Measurements from ENCODE around the gene NCBP2.

Gene NCBP2

DNA sequence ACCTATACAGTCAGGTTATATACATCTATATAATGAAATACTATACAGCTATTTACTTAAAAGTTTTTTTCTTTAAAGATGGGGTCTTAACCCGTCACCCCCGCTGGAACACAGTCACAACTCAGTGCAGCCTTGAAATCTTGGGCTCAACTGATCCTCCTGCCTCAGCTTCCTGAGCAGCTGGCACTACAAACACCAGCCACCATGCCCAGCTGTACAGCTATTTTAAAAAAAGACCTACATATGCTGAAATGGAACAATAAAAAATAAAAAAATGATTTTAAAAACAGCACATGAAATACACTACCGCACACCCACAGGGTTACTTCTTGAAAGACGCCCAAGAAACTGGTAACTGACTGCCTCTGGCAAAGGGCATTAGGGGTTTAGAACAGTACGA, 3.8 kb downstream of the NCBP2 start:
- DNase-seq, result no peak

GRCh38 chr3:196938124-196938523, 4.2 kb downstream of the NCBP2 start:
- DNase-seq, result no peak

- no peak for DNase-seq
These were observed 6.0 kb downstream of the NCBP2 start for GRCh38 chr3:196936288-196936687.

- DNase-seq, result no peak
These were observed 9.7 kb downstream of the NCBP2 start for GRCh38 chr3:196932600-196932999.

GRCh38 chr3:196931828-196932587, 10.3 kb downstream of the NCBP2 start:
- DNase-seq, result no peak

DNA sequence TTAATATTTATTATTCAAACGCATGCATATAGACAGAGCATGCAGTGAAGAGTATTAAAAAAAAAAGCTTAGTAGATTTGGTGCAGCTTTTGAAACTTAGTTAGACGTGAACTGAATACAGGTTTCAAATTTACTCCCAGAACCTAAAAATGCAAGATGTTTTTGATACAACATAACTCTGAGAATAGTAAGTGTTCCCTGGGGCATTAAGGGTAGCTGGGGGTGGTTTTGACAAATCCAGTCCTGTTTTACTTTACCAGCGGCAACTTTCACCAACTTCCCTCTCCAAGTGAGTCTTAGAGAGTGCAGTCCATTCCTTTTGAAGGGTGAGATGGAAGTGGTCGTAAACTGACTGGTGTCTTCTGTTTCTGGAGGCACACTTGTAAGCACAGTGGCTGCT, 11.2 kb downstream of the NCBP2 start:
- DNase-seq, result no peak

DNA sequence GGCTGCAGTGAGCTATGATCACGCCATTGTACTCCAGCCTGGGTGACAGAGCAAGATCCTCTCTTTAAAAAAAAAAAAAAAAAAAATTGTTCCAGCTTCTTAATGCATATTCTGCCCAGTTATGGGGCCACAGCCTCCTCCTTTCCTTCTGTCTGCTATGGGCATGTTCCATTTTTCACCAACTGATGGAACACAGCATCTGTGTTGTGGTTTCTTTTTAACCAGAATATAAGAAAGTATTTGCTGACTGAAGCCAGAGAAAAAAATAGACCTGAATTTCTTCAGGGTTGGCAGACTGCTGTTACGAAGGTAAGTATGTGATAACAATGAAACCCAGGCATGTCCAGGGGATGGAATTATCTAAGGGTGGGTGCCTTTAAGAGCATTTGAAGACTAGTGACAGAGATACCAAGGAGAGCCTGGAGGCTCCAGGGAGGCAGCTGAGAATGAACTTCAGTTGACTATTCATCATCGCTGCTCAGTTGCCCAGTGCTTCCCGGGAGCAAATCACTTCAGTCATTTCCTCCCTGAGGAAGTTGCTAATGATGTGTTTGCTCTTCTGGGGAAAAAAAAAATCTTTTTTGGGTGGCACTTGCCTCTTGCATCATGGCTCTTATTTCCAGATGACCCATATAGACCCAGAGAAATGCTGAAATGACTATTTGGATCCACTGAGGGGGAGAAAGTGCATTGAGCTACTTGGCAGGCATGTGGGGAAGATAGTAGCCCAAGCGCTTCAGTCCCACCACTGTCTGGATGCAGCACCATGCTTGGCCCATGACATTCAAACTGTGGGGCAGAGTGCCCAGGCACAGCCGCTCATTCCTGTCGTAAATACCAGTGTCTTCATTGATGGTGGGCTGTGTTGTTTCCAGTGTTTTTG, 14.5 kb downstream of the NCBP2 start:
- DNase-seq, result no peak

DNA sequence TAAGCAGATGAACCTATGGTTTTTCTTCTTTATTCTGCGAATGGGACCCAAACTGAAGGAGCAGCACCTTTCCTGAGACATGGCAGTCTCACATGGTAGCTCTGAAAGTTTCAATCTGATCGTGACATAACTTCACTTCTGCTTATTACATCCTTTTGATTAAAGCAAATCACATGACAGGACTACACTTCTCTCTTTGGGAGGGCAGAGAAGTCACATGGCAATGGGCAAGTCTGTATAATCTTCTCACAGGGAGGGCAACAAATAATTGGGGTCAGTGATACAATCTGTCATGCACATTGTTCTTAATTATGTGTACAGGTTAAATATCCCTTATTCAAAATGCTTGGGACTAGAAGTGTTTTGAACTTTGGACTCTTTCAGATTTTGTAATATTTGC, 21.6 kb downstream of the NCBP2 start:
- DNase-seq, result no peak

- no peak for DNase-seq
These were observed 23.4 kb downstream of the NCBP2 start for GRCh38 chr3:196918968-196919367.

GRCh38 chr3:196916995-196917394, 25.3 kb downstream of the NCBP2 start:
- DNase-seq, result no peak

DNA sequence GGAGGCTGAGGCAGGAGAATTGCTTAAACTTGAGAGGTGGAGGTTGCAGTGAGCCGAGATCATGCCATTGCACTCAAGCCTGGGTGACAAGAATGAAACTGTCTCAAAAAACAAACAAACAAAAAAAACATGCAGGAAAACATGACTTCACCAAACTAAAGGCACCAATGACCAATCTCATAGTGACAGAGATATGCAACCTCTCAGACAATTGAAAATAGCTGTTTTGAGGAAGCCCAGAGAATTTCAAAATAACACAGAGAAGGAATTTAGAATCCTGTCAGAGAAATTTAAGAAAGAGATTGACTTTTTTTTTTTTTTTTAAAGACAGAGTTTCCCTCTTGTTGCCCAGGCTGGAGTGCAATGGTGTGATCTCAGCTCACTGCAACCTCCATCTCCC, 26.1 kb downstream of the NCBP2 start:
- DNase-seq, result no peak

DNA sequence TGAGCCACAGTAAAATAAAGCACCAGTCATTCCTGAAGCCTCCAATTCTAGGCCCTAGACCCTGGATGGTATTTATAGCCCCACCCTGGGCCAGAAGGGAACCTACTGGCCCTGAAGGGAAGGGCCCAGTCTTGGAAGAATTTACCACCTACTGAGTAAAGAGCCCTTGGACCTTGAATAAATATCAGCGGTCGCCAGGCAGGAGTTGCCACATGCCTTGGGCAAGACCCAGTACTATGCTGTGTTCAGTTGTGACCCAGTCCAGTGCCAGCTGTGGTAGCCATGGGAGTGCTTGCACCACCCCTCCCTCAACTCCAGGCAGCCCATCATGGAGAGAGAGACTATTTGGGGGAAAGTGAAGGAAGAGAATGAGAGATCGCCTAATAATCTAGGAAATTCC, 27.0 kb downstream of the NCBP2 start:
- DNase-seq, result no peak

- DNase-seq, result no peak
These were observed 27.5 kb downstream of the NCBP2 start for GRCh38 chr3:196914866-196915265.

DNA sequence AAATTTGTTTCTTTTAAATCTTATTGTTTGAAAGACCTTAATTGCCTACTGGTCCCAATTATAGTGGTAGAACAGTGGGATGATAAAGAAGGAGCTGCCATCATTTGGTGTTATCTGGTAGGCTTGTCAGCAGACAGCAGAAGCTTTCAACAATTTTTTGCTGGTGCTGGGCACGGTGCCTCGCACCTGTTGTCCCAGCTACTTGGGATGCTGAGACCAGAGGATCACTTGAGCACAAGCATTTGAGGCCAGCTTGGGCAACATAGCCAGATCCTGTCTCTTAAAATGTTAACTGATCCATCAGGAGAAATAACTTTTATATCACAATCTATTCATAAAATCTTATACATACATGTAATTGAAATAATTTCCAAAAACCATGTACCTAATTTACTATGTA, 38.6 kb downstream of the NCBP2 start:
- DNase-seq, result no peak

DNA sequence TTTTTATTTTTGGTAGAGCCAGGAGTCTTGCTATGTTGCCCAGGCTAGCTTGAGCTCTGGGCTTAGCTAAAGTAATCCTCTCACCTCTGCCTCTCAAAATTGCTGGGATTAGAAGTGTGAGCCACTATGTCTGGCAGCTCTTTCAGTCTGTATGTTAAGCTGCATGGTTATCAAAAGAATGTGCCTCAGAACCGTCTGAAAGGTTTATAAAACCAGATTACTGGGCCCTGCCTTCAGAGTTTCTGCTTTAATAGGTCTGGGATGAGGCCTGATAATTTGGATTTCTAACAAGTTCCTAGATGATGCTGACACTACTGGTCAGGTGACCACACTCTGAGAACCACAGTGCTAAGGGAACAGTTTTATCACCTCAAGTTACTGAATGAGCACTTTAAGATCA, 40.0 kb downstream of the NCBP2 start:
- no peak for DNase-seq

DNA sequence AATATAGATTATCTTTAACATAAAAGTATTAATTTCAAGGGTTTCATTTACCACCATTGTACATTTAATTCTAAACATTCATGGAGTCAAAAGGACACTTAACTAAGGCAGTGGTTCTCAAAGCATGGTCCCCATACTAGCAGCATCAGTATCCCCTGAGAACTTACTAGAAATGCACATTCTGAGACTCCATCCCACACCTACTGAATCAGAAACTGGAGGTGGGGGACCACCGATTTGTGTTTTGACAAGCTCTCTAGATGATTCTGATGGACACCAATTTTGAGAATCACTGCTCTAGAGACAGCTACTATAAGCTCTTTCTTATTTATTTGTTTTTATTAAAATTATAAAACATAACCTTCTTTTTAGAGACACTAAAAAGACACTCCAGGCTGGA, 40.6 kb downstream of the NCBP2 start:
- no peak for DNase-seq

- DNase-seq, result no peak
These were observed 46.1 kb downstream of the NCBP2 start for GRCh38 chr3:196896229-196896628.

DNA sequence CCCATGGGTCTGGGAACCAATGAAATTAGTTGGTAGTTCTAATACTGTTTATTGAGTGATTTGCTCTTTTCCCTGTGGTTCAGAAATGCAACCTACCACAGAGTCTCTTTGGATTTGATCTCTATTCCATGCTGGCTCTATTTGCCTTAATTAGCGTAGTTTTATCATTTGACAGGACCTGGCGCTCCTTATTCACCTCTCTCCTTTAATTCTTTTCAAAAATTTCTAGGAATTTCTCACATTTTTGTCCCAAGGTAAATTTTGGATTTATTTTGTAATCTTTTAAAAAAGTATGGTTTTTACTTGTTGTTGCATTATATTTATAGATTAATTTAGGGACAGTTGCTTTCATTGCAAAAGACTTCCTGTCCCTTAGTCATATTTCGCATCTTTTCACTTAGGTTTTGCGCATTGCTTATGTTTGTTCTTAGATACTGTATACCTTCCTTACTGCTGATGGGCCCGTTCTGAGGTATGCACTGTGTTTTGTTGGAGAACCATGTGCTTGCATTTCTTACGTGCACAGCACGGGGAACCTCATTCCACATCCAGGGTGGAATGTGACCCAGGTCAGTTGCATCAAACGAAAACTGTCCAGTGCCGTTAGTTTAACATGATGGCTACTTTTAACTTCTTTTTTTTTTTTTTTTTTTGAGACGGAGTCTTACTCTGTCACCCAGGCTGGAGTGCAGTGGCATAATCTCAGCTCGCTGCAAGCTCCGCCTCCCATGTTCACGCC, 47.6 kb downstream of the NCBP2 start:
- no peak for DNase-seq

DNA sequence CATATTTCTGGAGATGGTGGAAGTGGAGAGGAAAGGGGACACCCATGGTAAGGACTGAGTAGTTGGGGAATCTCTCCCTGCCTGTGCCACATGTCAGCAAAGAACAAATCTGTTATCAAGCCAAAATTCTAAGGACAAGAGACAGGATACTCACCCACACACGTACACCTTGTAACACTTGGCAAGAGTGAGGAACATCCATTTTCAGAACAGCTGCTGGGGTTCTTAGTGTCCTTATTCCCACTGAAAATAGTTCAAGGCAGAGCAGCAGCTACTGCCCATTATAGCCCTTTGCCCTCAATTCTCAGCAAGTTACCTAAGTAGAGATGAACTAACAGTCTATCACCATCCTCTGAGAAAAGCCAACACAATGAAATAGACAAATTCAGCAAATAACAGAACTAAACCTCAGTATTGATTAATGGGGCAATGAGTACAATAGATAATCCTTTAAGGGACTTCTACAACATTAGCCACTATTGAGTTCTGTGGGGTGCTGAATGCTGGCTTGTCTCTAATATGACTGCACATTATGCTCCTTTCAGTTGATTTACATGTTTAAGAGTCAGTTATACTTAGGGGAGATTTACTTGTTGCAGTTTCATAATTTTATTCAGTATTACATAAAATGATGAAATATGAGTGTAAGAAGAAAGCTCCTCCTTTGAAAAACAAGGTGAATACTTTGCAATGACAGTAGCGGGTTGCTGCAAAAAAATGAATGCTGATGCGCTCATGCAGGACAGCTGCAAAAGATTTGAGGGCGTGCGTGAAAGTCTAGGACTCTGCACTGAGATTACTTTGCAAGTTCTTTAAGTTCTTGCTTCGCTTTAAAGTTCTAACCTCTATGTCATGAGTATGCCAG, 52.3 kb downstream of the NCBP2 start:
- DNase-seq, result no peak

GRCh38 chr3:196886144-196886543, 56.2 kb downstream of the NCBP2 start:
- DNase-seq, result no peak
